Bronchial epithelial cell (primary cell): Measurements from ENCODE around the gene PTPRC. TPM values are rescaled to one million over a fixed set of nuclear protein-coding genes. Genes with fewer than 3 reads are reported as not detected.

Experiments
- DNase-seq: peaks from one replicate; pipeline ENCODE4 v3.0.0-alpha.2; 2010; ENCODE audit warnings: low read depth
- FAIRE-seq: peaks from 2 replicates; lab custom pipeline; 2011; peaks lifted over from hg19 to GRCh38; lab: Jason Lieb, UNC
- H3K27me3 ChIP-seq: 2 replicates; pipeline ENCODE4 v1.5.1; 2011; ENCODE audit warnings: low read length; ENCODE audit not compliant: control insufficient read depth, insufficient read depth
- H3K36me3 ChIP-seq: 2 replicates; pipeline ENCODE4 v1.5.1; 2011; ENCODE audit warnings: low read length; ENCODE audit not compliant: control insufficient read depth, insufficient read depth
- H3K4me3 ChIP-seq: 2 replicates; pipeline ENCODE4 v1.5.1; 2011; ENCODE audit warnings: mild to moderate bottlenecking, low read depth, low read length, control low read depth
- total RNA-seq: library from RNA; depleted of rRNA; stranded (reverse); fragments of >200 nt; gene quantifications from 2 replicates; pipeline ENCODE4 v1.2.1, GENCODE V29; 2014
- TF ChIP-seq, protein P1 (sequence below): IDR thresholded peaks from 2 replicates; pipeline ENCODE4 v1.5.1; 2011; ENCODE audit warnings: mild to moderate bottlenecking, moderate library complexity, low read length, control low read depth, inconsistent platforms; ENCODE audit not compliant: insufficient read depth, severe bottlenecking

Gene PTPRC
- total RNA-seq, 1 donor from 2014 or later: not detected

GRCh38 chr1:198681831-198682759, 43.3 kb downstream of the PTPRC start:
- TF ChIP-seq, protein P1, sequence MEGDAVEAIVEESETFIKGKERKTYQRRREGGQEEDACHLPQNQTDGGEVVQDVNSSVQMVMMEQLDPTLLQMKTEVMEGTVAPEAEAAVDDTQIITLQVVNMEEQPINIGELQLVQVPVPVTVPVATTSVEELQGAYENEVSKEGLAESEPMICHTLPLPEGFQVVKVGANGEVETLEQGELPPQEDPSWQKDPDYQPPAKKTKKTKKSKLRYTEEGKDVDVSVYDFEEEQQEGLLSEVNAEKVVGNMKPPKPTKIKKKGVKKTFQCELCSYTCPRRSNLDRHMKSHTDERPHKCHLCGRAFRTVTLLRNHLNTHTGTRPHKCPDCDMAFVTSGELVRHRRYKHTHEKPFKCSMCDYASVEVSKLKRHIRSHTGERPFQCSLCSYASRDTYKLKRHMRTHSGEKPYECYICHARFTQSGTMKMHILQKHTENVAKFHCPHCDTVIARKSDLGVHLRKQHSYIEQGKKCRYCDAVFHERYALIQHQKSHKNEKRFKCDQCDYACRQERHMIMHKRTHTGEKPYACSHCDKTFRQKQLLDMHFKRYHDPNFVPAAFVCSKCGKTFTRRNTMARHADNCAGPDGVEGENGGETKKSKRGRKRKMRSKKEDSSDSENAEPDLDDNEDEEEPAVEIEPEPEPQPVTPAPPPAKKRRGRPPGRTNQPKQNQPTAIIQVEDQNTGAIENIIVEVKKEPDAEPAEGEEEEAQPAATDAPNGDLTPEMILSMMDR: no peak
- Histone ChIP-seq H3K27me3 (no peaks in the 10 kb centered on the region), H3K36me3 (no peaks in the 10 kb centered on the region), H3K4me3 (peak overlapping the region; percentile 22)
- FAIRE-seq: no peak
- DNase-seq: peak; percentile 89

- no peak for FAIRE-seq
- Histone ChIP-seq H3K36me3 (no peaks in the 10 kb centered on the region), H3K4me3 (no peak overlapping the region), H3K27me3 (no peaks in the 10 kb centered on the region)
- TF ChIP-seq, protein P1: no peak
- no peak for DNase-seq
Measured at GRCh38 chr1:198682850-198683249, 44.0 kb downstream of the PTPRC start.

- TF ChIP-seq, protein P1: no peak
- FAIRE-seq (no peak), DNase-seq (no peak)
- Histone ChIP-seq H3K36me3 (no peaks in the 10 kb centered on the region), H3K27me3 (no peaks in the 10 kb centered on the region), H3K4me3 (no peak overlapping the region)
Measured at GRCh38 chr1:198683449-198683848, 44.6 kb downstream of the PTPRC start.

GRCh38 chr1:198686069-198686728, 47.4 kb downstream of the PTPRC start:
- TF ChIP-seq, protein P1: no peak
- FAIRE-seq (no peak), DNase-seq (peak; percentile 64)
- no peaks in the 10 kb centered on the region for H3K36me3 ChIP-seq
- no peak overlapping the region for H3K4me3 ChIP-seq
- no peaks in the 10 kb centered on the region for H3K27me3 ChIP-seq

DNA sequence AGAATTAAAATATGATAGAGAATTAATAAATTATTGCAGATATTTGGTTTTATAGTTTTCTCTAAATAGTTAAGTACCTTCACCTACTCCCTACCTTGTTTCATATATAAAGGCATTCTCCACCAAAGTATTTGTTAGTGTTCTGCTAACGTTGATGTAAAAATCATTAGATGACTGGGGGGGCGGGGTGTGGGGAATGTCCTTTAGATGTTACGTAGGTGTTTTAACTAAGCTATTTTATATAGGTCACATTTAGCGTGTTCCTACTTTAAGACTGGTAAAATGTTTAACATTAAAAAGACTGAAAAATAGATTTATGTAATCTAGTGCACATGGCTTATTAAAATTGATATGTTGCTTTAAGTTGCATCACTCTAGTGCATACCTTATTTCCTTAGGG, 48.6 kb downstream of the PTPRC start:
- FAIRE-seq: no peak

More for the DNA sequence above, 48.6 kb downstream of the PTPRC start:
- H3K4me3 ChIP-seq: no peak overlapping the region
- no peaks in the 10 kb centered on the region for H3K36me3 ChIP-seq
- no peak for DNase-seq
- H3K27me3 ChIP-seq: no peaks in the 10 kb centered on the region
- TF ChIP-seq, protein P1: no peak
